Activated T-cell treated with anti-CD3 and anti-CD28 coated beads, Interleukin-2, amount 50 U/mL, for 48 hours (primary cell): ENCODE results near the gene FYCO1.

ENCODE experiments used
- DNase-seq, 2 experiments: peaks; one replicate each; pipeline ENCODE4 v3.0.0-alpha.2; 2020

Gene FYCO1

GRCh38 chr3:45914362-45915058 is 81.1 kb downstream of the FYCO1 start:
- DNase-seq: no peak

GRCh38 chr3:45912435-45912834 is 83.2 kb downstream of the FYCO1 start:
- peak in 1 of 2 experiments; percentile 11 for DNase-seq

- peak in 1 of 2 experiments; percentile 13 for DNase-seq
Measured at GRCh38 chr3:45911511-45912226, 84.0 kb downstream of the FYCO1 start.

- DNase-seq: peak in 1 of 2 experiments; percentile 11
Measured at GRCh38 chr3:45910892-45911291, 84.7 kb downstream of the FYCO1 start.

- peak in 1 of 2 experiments; percentile 10 for DNase-seq
Measured at GRCh38 chr3:45909542-45909941, 86.1 kb downstream of the FYCO1 start.

- DNase-seq: no peak
Measured at GRCh38 chr3:45908761-45909160, 86.9 kb downstream of the FYCO1 start.

- no peak for DNase-seq
Measured at GRCh38 chr3:45907769-45908705, 87.6 kb downstream of the FYCO1 start.

GRCh38 chr3:45906681-45907407 is 88.8 kb downstream of the FYCO1 start:
- DNase-seq: no peak

- DNase-seq: no peak
Measured at GRCh38 chr3:45905755-45906154, 89.9 kb downstream of the FYCO1 start.

GRCh38 chr3:45904931-45905330 is 90.7 kb downstream of the FYCO1 start:
- DNase-seq: peak in 1 of 2 experiments; percentile 15

- no peak for DNase-seq
Measured at GRCh38 chr3:45896956-45897355, 98.7 kb downstream of the FYCO1 start.

- no peak for DNase-seq
Measured at GRCh38 chr3:45895686-45896468, 99.7 kb downstream of the FYCO1 start.

GRCh38 chr3:45894015-45894414 is 101.6 kb downstream of the FYCO1 start:
- no peak for DNase-seq

- no peak for DNase-seq
Measured at GRCh38 chr3:45892161-45892560, 103.5 kb downstream of the FYCO1 start.

- DNase-seq: no peak
Measured at GRCh38 chr3:45890405-45890804, 105.2 kb downstream of the FYCO1 start.

GRCh38 chr3:45889337-45889736 is 106.3 kb downstream of the FYCO1 start:
- no peak for DNase-seq

- no peak for DNase-seq
Measured at GRCh38 chr3:45887759-45888511, 107.7 kb downstream of the FYCO1 start.

- DNase-seq: no peak
Measured at GRCh38 chr3:45887285-45887684, 108.3 kb downstream of the FYCO1 start.

GRCh38 chr3:45885979-45886705 is 109.5 kb downstream of the FYCO1 start, which contains the start of gene CCR9:
Gene CCR9 (plus strand): TSS chr3:45886543. CDS start chr3:45894934, 8,391 bp downstream.
- DNase-seq: no peak
